Hepatocyte (in vitro differentiated cells): ENCODE data around the gene SDK1.

Experiments used
- EZH2 ChIP-seq: fragments of 200-600 bp; sonication (generic); IDR thresholded peaks from 2 replicates; pipeline ENCODE4 v1.6.1; 2016; ENCODE audit warnings: antibody characterized with exemption, mild to moderate bottlenecking, borderline replicate concordance
- TF ChIP-seq, protein P1 (sequence below): fragments of 200-600 bp; sonication (generic); IDR thresholded peaks from 2 replicates; pipeline ENCODE4 v1.5.1; 2016; ENCODE audit warnings: antibody characterized with exemption, mild to moderate bottlenecking; ENCODE audit not compliant: poor library complexity

DNA sequence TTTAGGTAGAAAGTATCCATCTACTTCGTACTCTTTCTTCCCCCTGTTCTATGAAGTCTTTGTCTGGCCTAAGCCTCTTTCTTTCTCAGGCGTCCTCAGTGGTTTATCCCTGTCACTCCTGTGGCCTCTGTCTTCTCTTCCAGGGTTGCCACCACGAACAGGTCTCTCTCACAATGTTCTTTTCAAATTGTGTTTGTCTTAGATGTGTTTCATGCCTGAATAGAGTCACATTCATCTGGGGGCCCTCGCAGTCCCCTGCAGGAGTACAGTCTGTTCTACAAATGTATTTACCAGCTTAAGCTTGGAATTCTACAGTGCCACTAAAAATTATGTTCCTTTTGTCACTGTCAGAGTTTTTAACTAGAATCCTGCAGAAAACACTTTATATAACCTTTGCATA is 700.7 kb downstream of the SDK1 start:
- no peak for TF ChIP-seq EZH2
- TF ChIP-seq, protein P1, sequence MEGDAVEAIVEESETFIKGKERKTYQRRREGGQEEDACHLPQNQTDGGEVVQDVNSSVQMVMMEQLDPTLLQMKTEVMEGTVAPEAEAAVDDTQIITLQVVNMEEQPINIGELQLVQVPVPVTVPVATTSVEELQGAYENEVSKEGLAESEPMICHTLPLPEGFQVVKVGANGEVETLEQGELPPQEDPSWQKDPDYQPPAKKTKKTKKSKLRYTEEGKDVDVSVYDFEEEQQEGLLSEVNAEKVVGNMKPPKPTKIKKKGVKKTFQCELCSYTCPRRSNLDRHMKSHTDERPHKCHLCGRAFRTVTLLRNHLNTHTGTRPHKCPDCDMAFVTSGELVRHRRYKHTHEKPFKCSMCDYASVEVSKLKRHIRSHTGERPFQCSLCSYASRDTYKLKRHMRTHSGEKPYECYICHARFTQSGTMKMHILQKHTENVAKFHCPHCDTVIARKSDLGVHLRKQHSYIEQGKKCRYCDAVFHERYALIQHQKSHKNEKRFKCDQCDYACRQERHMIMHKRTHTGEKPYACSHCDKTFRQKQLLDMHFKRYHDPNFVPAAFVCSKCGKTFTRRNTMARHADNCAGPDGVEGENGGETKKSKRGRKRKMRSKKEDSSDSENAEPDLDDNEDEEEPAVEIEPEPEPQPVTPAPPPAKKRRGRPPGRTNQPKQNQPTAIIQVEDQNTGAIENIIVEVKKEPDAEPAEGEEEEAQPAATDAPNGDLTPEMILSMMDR, result no peak
